ENCODE data around the gene LRRC8E. TPM values are rescaled to one million over a fixed set of nuclear protein-coding genes. Genes with fewer than 3 reads are reported as not detected.
A peak's percentile ranks its signal among the peaks of the same experiment; 100 is the strongest.

LRRC8E gene
- total RNA-seq, 1 experiment from 2014 or later, result 24.1 TPM

DNA sequence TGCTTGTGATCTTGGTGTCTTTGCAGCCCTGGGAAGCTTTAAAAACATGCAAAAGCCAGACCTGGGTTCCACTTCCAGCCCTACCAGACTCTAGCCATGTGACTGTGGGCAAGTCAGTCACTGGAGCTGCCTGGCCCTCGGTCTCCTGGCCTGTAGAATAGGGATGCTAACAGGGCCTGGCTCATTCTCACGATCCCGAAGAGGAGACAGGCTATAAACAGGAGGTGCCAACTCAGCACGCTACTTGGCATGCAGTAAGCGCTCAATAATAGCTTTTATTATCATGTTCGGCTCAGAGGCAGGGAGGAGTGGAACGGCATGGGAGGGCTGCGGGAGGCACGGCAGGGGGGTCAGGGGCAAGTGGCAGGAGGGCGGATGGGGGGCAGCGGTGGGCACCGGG lies 35.9 kb downstream of the LRRC8E start:
- Histone ChIP-seq H3K4me1 (replicated peaks; ENCODE audit: insufficient read depth) (peaks cover 31% of the 10 kb centered on the region), H3K4me2 (no peak overlapping the region), H4K20me1 (ENCODE audit: insufficient read depth) (peaks cover 8% of the 10 kb centered on the region; the same call in 1 of the 2 replicates), H2AFZ (no peak overlapping the region), H3K9me3 (ENCODE audit: insufficient read depth, low read depth) (no peaks in the 10 kb centered on the region), H3K9me2 (ENCODE audit: insufficient read depth) (no peaks in the 10 kb centered on the region), H3K79me2 (ENCODE audit: low read depth) (0 out of 2 replicates have a peak, but pooled peaks cover 5% of the 10 kb centered on the region), H3K27me3 (ENCODE audit: insufficient read depth, low read depth) (no peaks in the 10 kb centered on the region), H3K27ac (no peak overlapping the region), H3F3A (ENCODE audit: insufficient read depth, low read depth) (peaks cover 51% of the 10 kb centered on the region), H3K4me3 (no peak overlapping the region), H3K36me3 (ENCODE audit: low read depth) (no peaks in the 10 kb centered on the region)
- DNase-seq, result no peak
- ChIA-PET POLR2A (ENCODE audit: unreplicated experiment) (no interaction called here), CTCF (interaction anchor here (0.7 kb wide), 2 partner anchors 69 to 912 kb away, joined by 5 to 7 read pairs; no protein-coding TSS in a partner anchor)
- no peak for TF ChIP-seq EZH2 (IDR thresholded peaks at IDR 0.05; ENCODE audit: low read depth)
- TF ChIP-seq, protein P1, sequence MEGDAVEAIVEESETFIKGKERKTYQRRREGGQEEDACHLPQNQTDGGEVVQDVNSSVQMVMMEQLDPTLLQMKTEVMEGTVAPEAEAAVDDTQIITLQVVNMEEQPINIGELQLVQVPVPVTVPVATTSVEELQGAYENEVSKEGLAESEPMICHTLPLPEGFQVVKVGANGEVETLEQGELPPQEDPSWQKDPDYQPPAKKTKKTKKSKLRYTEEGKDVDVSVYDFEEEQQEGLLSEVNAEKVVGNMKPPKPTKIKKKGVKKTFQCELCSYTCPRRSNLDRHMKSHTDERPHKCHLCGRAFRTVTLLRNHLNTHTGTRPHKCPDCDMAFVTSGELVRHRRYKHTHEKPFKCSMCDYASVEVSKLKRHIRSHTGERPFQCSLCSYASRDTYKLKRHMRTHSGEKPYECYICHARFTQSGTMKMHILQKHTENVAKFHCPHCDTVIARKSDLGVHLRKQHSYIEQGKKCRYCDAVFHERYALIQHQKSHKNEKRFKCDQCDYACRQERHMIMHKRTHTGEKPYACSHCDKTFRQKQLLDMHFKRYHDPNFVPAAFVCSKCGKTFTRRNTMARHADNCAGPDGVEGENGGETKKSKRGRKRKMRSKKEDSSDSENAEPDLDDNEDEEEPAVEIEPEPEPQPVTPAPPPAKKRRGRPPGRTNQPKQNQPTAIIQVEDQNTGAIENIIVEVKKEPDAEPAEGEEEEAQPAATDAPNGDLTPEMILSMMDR (conservative IDR thresholded peaks at IDR 0.05), result no peak
- intact Hi-C loops (cut with micrococcal nuclease; ENCODE audit: unreplicated experiment), result loop anchor here (10.0 kb wide), 1 partner anchor 249 kb away; the partner anchor contains the start of gene MCEMP1
- BruUV-seq (replicated peaks), result TSS peak; percentile 27

DNA sequence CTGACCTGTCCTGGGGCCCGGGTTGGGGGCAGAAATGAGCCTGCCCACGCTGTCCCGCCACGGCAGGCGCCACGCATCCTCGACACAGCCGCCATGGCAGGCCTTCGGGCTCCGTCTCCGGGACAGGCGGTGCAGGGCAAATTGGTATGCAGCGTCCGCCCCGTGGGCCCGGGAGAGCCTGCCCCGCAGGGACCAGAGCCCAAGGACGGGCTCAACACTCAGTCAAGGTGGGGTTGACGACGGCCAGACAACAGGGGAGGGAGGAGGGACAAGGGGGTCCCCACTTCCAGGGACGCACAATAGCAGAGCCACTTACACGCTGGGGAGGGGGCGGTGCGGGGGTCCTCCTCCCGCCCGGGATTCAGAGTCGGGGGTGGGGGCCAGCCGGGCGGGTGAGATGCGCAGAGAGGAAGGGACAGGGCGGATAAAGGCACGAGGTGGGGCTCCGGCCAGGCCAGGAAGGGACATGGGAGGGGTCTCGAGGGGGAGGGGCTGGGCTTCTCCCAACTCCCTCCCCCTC lies 36.4 kb downstream of the LRRC8E start:
- H3K79me2 ChIP-seq (ENCODE audit: low read depth), result 0 out of 2 replicates have a peak, but pooled peaks cover 5% of the 10 kb centered on the region
- ChIA-PET CTCF (interaction anchor here (0.7 kb wide), 2 partner anchors 70 to 912 kb away, joined by 5 to 7 read pairs; no protein-coding TSS in a partner anchor), POLR2A (ENCODE audit: unreplicated experiment) (no interaction called here)
- no peaks in the 10 kb centered on the region for H3K36me3 ChIP-seq (ENCODE audit: low read depth)
- H3K4me1 ChIP-seq (replicated peaks; ENCODE audit: insufficient read depth), result peaks cover 31% of the 10 kb centered on the region
- no peaks in the 10 kb centered on the region for H3K27me3 ChIP-seq (ENCODE audit: insufficient read depth, low read depth)
- H3K4me2 ChIP-seq, result peak overlapping the region; percentile 76
- H3K9me2 ChIP-seq (ENCODE audit: insufficient read depth), result no peaks in the 10 kb centered on the region
- no peak for DNase-seq
- peaks cover 51% of the 10 kb centered on the region for H3F3A ChIP-seq (ENCODE audit: insufficient read depth, low read depth)
- TF ChIP-seq, protein P1 (conservative IDR thresholded peaks at IDR 0.05), result no peak
- TF ChIP-seq EZH2 (IDR thresholded peaks at IDR 0.05; ENCODE audit: low read depth), result no peak
- H4K20me1 ChIP-seq (ENCODE audit: insufficient read depth), result peaks cover 8% of the 10 kb centered on the region; the same call in 1 of the 2 replicates
- H3K4me3 ChIP-seq, result peak overlapping the region; percentile 67; the same call in 1 of the 2 replicates
- no TSS peak for BruUV-seq (replicated peaks)
- no peak overlapping the region for H2AFZ ChIP-seq
- intact Hi-C loops (cut with micrococcal nuclease; ENCODE audit: unreplicated experiment), result loop anchor here (5.0 to 10.0 kb wide), 2 partner anchors 250 to 328 kb away; partner anchors contain the start of gene MCEMP1
- H3K27ac ChIP-seq, result no peak overlapping the region
- no peaks in the 10 kb centered on the region for H3K9me3 ChIP-seq (ENCODE audit: insufficient read depth, low read depth)

DNA sequence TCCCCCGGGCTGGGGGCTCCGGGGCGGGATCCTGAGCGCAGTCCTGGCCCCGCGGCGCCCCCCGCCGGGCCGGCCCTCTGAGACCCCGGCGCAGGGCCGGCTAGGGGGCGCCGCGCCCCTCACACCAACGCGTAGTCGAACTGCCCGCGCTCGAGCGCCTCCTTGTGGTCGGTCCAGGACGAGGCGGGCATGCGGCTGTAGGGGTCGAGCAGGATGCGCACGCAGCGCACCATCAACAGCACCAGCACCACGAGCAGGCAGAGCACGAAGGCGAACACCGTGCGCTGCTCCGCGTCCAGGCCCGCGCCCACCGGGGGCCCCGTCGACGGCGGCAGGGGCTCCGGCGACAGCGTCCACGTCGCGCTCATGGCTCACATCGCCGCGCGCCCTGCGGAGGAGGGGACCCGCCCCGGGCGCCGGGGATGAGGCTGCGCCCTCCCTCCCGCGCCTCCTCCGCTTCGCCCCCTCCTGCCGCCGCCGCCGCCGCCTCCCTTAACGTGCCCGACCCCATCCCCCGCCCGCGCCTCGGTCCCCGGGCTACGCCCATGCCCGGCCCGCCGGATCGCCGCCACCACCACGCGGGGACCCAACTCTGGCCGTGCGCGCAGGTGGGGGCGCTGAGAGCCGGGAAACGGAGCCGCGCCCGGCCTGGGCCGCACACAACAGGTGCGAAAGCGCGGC lies 37.0 kb downstream of the LRRC8E start:
- Histone ChIP-seq H3K4me1 (replicated peaks; ENCODE audit: insufficient read depth) (peaks cover 35% of the 10 kb centered on the region), H3K79me2 (ENCODE audit: low read depth) (0 out of 2 replicates have a peak, but pooled peaks cover 5% of the 10 kb centered on the region), H4K20me1 (ENCODE audit: insufficient read depth) (peaks cover 8% of the 10 kb centered on the region; the same call in 1 of the 2 replicates), H3K9me3 (ENCODE audit: insufficient read depth, low read depth) (no peaks in the 10 kb centered on the region), H3K27ac (no peak overlapping the region), H3K36me3 (ENCODE audit: low read depth) (no peaks in the 10 kb centered on the region), H3K27me3 (ENCODE audit: insufficient read depth, low read depth) (no peaks in the 10 kb centered on the region), H3K9me2 (ENCODE audit: insufficient read depth) (no peaks in the 10 kb centered on the region), H3F3A (ENCODE audit: insufficient read depth, low read depth) (peaks cover 55% of the 10 kb centered on the region), H3K4me2 (peak overlapping the region; percentile 76), H3K4me3 (peak overlapping the region; percentile 67), H2AFZ (peak overlapping the region; percentile 78; the same call in 1 of the 2 replicates)
- ChIA-PET POLR2A (ENCODE audit: unreplicated experiment) (no interaction called here), CTCF (no interaction called here)
- TF ChIP-seq, protein P1 (conservative IDR thresholded peaks at IDR 0.05), result peak; percentile 87
- TF ChIP-seq EZH2 (IDR thresholded peaks at IDR 0.05; ENCODE audit: low read depth), result no peak
- DNase-seq, result peak; percentile 61 to 71
- no TSS peak for BruUV-seq (replicated peaks)
- intact Hi-C loops (cut with micrococcal nuclease; ENCODE audit: unreplicated experiment), result loop anchor here (5.0 to 10.0 kb wide), 2 partner anchors 251 to 327 kb away; partner anchors contain the start of gene MCEMP1
